GM18861 (cell line): Measurements from ENCODE around the gene RAI2.

ENCODE experiments used
- ATAC-seq: cut with Tn5 transposase; IDR thresholded peaks from one replicate; pipeline ENCODE4 v1.9.1; 2021; ENCODE audit not compliant: unreplicated experiment

The RAI2 gene

GRCh38 chrX:17860811-17861488 lies at the start of gene RAI2:
Gene RAI2 (minus strand): TSS chrX:17861298. CDS start chrX:17802010, 59,288 bp downstream.
- no peak for ATAC-seq

- ATAC-seq = no peak
These were observed 27.3 kb upstream of the RAI2 start for GRCh38 chrX:17888421-17888820.

- no peak for ATAC-seq
These were observed 21.6 kb upstream of the RAI2 start for GRCh38 chrX:17882680-17883079.

- ATAC-seq = no peak
These were observed 17.1 kb upstream of the RAI2 start for GRCh38 chrX:17878028-17878670.

- no peak for ATAC-seq
These were observed 15.0 kb upstream of the RAI2 start for GRCh38 chrX:17876135-17876534.

- ATAC-seq = no peak
These were observed 8.5 kb upstream of the RAI2 start for GRCh38 chrX:17869580-17869979.

- no peak for ATAC-seq
These were observed 452 bp upstream of the RAI2 start for GRCh38 chrX:17861489-17862011.

GRCh38 chrX:17860179-17860780 lies 818 bp downstream of the RAI2 start:
- no peak for ATAC-seq

GRCh38 chrX:17859609-17860178 lies 1.4 kb downstream of the RAI2 start:
- ATAC-seq = no peak

GRCh38 chrX:17854531-17854930 lies 6.6 kb downstream of the RAI2 start:
- ATAC-seq = no peak

- ATAC-seq = no peak
These were observed 7.0 kb downstream of the RAI2 start for GRCh38 chrX:17854069-17854468.

GRCh38 chrX:17851874-17852273 lies 9.2 kb downstream of the RAI2 start:
- ATAC-seq = no peak

- ATAC-seq = no peak
These were observed 12.4 kb downstream of the RAI2 start for GRCh38 chrX:17848545-17849265.

- no peak for ATAC-seq
These were observed 15.1 kb downstream of the RAI2 start for GRCh38 chrX:17846045-17846444.

- ATAC-seq = no peak
These were observed 16.9 kb downstream of the RAI2 start for GRCh38 chrX:17844236-17844635.

GRCh38 chrX:17842769-17843525 lies 18.2 kb downstream of the RAI2 start:
- ATAC-seq = no peak

- no peak for ATAC-seq
These were observed 21.8 kb downstream of the RAI2 start for GRCh38 chrX:17839269-17839668.

GRCh38 chrX:17836830-17837229 lies 24.3 kb downstream of the RAI2 start:
- no peak for ATAC-seq

GRCh38 chrX:17833954-17834353 lies 27.1 kb downstream of the RAI2 start:
- ATAC-seq = no peak

- ATAC-seq = no peak
These were observed 29.8 kb downstream of the RAI2 start for GRCh38 chrX:17831255-17831654.
